ENCODE measurements around the gene COX4I2. TPM values are rescaled to one million over a fixed set of nuclear protein-coding genes. Genes with fewer than 3 reads are reported as not detected.
"Not testable (repeated sequence)": the region's sequence is repeated elsewhere in the genome, so short reads cannot be mapped to it uniquely, and the experiment has no call there.

Gene COX4I2
- 1 to 10 TPM in 3 of 6 donors, under 1 TPM in 1, not detected in 2; 0.64 to 2.8 (median 1.4) TPM for polyA plus RNA-seq (ENCODE audit: low read depth in 6 of 6)

DNA sequence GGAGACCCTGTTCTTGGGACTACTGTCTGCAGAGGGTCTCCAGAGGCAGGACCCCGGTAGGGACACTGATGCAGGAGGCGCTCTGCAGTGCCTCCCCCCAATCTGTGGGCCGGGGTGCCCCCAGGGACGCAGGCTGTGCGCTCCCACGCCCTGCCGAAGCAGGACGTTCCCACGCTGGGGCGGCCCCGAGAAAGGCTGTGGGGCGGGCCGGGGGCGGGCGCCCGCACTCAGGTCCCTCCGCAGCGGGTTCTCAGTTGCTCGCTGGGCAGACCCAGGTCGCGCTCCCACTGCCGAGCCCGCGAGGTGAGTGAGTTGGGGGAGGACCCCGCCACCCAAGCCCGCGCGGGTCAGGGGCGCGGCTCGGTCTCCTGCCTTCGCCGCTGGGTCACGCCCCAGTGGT, at the start of gene COX4I2:
Gene COX4I2, plus strand, starts transcription at position 253 of the 400 bp plus-strand sequence. CDS start 1,106 bp downstream, outside the sequence.
- DNase-seq: no peak
- Mint-ChIP-seq H3K27ac (peak within 1 kb of the TSS in 3 of 6 donors; percentile 79 to 86 (median 81)), H3K4me1 (peaks cover 0 to under 1% (median 0%) of the 10 kb centered on the region in 3 donors), H3K9me3 (no peaks in the 10 kb centered on the region), H3K36me3 (no peaks in the 10 kb centered on the region), H3K27me3 (peaks cover 0 to 18% (median 14%) of the 10 kb centered on the region in 3 donors), H3K4me3 (peak within 1 kb of the TSS in 1 of 8 donors; percentile 22)
- ATAC-seq (ENCODE audit: low read depth in 2 of 2): no peak

DNA sequence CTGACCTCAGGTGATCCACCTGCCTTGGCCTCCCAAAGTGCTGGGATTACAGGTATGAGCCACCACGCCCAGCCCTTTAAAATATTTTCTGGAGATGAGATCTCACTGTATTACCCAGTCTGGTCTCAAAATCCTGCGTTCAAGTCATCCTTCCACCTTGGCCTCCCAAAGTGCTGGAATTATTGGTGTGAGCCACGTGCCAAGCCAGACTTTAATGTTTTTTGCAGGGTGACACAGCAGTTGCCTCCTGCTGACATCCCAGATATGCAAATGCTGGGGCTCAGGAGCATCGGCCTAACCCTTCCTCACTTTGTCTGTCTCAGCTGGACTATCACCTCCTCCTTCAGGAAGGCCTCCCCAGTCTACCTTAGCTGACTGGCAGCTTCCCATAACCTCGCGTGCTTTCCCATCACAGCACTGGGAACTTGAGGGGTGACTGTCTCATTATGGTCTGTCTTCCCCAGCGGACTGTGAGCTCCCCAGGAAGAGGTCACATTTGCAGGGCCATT, 46.9 kb upstream of the COX4I2 start:
- Mint-ChIP-seq H3K36me3 (no peaks in the 10 kb centered on the region), H3K27me3 (peaks cover 13 to 24% (median 17%) of the 10 kb centered on the region in 3 donors), H3K27ac (no peak overlapping the region), H3K9me3 (no peaks in the 10 kb centered on the region), H3K4me1 (peaks cover 8 to 10% (median 9%) of the 10 kb centered on the region in 3 donors), H3K4me3 (no peak overlapping the region)
- DNase-seq (no peak), ATAC-seq (ENCODE audit: low read depth in 2 of 2) (no peak)

DNA sequence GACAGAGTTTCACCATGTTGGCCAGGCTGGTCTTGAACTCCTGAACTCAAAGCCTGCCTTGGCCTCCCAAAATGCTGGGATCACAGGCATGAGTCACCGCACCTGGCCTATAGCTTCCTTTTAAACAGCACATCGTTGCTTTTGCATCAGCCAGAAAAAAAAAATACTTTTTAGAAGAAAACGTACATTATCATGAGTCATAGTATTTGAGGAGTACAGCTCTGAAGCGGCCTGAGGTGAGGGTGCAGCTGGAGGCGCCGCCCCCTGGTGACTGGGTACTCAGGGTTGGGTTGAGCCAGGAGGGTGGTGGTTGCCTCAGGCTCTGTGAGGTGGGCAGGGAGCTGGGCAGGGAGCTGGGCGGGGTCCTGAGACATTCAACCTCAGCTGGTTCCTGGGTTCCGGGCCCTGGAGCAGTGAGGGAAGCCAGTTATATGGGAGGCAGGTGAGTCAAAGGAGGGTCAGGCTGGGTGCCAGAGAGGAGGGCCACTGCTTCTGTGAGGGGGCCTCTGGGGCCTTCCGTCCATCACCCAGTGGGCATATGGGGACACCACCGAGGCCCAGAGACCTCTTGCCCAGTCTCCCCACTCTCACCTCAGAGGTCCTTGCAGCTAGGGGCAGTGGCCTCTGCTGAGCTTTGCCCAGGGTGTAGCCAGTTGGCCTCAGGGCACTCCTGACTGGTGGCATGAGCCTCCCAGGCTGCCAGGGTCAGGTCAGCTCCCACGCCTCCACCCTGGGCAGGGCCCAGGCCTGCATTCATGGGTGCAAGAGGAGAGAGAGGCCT, 44.3 kb upstream of the COX4I2 start:
- DNase-seq (no peak), ATAC-seq (ENCODE audit: low read depth in 2 of 2) (no peak)
- Mint-ChIP-seq H3K4me1 (peaks cover under 1 to 3% (median 1%) of the 10 kb centered on the region in 3 donors), H3K27ac (no peak overlapping the region), H3K4me3 (no peak overlapping the region), H3K27me3 (peaks cover 5 to 11% (median 8%) of the 10 kb centered on the region in 3 donors), H3K9me3 (no peaks in the 10 kb centered on the region), H3K36me3 (no peaks in the 10 kb centered on the region)

DNA sequence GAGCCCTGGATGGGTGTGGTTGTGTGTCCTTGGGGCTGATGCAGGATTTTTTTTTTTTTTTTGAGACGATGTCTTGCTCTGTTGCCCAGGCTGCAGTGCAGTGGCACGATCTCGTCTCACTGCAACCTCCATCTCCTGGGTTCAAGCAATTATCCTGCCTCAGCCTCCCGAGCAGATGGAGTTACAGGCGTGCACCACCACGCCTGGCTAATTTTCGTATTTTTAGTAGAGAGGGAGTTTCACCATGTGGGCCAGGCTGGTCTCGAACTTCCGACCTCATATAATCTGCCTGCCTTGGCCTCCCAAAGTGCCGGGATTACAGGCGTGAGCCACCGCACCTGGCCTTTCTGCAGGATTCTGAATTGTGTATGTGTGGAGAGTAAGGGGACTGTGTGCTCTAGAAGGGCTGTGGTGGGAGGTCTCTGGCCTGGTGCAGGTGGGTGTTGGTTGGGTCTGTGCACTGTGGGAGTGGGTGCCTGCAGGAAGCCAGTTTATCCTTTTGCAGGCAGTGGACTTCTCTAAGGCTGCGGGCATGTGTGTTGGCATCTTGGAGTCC, 43.6 kb upstream of the COX4I2 start:
- Mint-ChIP-seq H3K36me3 (no peaks in the 10 kb centered on the region), H3K27ac (no peak overlapping the region), H3K9me3 (no peaks in the 10 kb centered on the region), H3K4me3 (no peak overlapping the region), H3K27me3 (peaks cover 0 to 6% (median 3%) of the 10 kb centered on the region in 3 donors), H3K4me1 (no peaks in the 10 kb centered on the region)
- ATAC-seq (ENCODE audit: low read depth in 2 of 2) (no peak), DNase-seq (no peak)

DNA sequence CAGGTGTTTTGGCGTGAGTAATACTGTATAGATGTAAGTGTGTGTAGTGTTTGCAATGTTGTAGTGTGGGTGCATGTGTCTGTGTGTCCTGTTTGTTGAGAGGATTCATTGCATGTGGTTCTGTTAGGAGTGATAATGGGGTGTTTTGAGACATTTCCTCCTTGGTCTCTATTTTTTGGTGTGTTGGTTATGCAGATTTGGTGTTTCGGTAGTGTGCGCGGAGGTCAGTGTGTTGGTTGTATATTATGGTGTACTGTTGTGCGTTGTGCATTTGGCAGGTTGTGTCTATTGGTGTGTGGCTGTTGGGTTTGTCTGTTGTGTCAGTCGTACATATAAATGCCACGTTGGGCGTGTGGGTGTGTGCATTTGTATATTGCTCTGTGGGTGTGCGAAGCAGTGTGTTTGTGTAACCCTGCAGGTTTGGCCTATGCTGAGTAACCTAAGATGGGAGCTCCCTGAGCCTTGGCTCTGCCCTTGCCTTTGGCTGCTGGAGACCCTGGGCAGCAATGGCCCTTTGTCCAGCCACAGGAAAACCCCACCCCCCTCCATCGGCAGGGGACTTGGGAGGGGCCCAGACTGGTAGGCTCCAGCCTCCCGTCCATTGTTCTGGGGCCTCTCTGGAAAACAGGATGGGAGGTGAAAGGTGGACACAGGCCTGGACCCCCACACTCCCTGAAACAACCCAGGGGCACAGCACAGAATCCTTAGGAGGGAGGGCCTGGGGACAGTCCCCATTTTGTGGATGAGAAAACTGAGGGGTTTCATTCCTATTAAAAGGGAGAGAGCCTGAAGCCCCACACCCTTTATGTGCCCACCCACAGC, 42.9 kb upstream of the COX4I2 start:
- H3K4me3 Mint-ChIP-seq: no peak overlapping the region
- ATAC-seq (ENCODE audit: low read depth in 2 of 2): no peak
- no peak for DNase-seq
- no peak overlapping the region for H3K27ac Mint-ChIP-seq
- no peaks in the 10 kb centered on the region for H3K4me1 Mint-ChIP-seq
- H3K9me3 Mint-ChIP-seq: no peaks in the 10 kb centered on the region
- H3K36me3 Mint-ChIP-seq: no peaks in the 10 kb centered on the region
- H3K27me3 Mint-ChIP-seq: peaks cover 0 to 6% (median 3%) of the 10 kb centered on the region in 3 donors

DNA sequence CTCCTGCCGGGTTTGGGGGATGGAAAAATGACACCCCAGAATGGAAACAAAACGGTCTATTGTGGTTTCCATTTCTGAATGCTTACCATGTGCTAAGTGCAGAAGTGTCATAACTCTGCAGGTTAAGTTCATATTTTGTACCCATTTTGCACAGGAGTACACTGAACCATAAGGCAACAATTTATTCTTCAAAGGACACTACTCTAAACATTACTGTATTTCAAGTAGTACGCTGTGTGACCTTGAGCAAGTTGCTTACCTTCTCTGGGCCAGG, 42.4 kb upstream of the COX4I2 start:
- Mint-ChIP-seq H3K27ac (no peak overlapping the region), H3K4me1 (no peaks in the 10 kb centered on the region), H3K36me3 (no peaks in the 10 kb centered on the region), H3K9me3 (no peaks in the 10 kb centered on the region), H3K27me3 (peaks cover 0 to 6% (median 3%) of the 10 kb centered on the region in 3 donors), H3K4me3 (no peak overlapping the region)
- no peak for DNase-seq
- ATAC-seq (ENCODE audit: low read depth in 2 of 2): no peak

DNA sequence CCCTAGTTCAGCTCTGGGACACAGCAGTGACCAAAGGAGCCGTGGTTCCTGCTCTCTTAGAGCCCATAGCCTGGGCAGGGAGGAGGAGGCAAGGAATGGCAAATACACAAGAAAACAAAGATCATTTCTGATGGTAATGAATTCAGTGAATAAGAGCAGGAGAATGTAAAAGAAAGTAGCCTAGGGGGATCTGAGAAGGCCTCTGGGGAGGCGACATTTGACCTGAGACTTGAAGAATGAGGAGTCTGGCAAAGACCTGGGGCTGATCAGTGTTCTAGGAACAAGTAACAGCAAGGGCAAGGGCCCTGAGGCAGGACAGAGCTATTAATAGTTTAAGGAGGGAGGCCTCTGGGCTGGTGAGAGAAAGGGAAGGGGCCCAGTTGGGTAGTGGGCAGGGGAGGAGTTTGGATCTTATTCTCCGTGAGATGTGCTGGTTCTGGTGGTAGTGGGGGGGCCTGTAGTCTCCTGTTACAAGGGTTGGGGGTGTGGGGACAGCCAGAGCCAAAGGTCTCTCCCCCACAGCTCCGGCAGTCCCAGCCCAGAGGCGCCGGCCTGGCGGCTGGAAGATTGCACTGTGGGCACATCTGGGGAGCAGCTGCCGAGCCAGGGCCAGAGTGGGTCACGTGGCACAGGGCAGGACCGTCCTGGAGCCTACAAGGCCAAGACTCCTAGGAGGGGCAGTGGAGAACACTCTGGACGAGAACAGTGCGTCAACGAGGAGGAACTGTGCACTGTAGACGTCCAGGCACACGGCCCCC, 41.9 kb upstream of the COX4I2 start:
- Mint-ChIP-seq H3K4me3 (no peak overlapping the region), H3K27ac (no peak overlapping the region)
- ATAC-seq (ENCODE audit: low read depth in 2 of 2): no peak

DNA sequence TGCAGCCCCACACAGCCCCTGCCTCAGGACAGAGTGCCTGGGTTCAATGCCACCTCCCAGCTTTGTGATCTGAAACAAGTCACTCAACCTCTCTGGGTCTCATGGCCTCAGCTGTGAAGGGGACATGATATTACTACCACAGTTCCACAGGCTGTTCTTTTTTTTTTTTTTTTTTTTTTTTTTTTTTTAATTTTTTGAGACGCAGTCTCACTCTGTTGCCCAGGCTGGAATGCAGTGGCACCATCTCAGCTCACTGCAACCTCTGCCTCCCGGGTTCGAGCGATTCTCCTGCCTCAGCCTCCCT, 41.3 kb upstream of the COX4I2 start:
- DNase-seq; ATAC-seq (ENCODE audit: low read depth in 2 of 2); H3K27ac Mint-ChIP-seq; H3K36me3 Mint-ChIP-seq; H3K4me1 Mint-ChIP-seq; H3K4me3 Mint-ChIP-seq; H3K9me3 Mint-ChIP-seq: not testable (repeated sequence)
- peaks cover 0 to 11% (median 3%) of the 10 kb centered on the region in 3 donors for H3K27me3 Mint-ChIP-seq

More for the DNA sequence above, 41.9 kb upstream of the COX4I2 start:
- H3K4me1 Mint-ChIP-seq: no peaks in the 10 kb centered on the region
- DNase-seq: no peak
- no peaks in the 10 kb centered on the region for H3K9me3 Mint-ChIP-seq
- H3K27me3 Mint-ChIP-seq: peaks cover 0 to 11% (median 3%) of the 10 kb centered on the region in 3 donors
- H3K36me3 Mint-ChIP-seq: no peaks in the 10 kb centered on the region

DNA sequence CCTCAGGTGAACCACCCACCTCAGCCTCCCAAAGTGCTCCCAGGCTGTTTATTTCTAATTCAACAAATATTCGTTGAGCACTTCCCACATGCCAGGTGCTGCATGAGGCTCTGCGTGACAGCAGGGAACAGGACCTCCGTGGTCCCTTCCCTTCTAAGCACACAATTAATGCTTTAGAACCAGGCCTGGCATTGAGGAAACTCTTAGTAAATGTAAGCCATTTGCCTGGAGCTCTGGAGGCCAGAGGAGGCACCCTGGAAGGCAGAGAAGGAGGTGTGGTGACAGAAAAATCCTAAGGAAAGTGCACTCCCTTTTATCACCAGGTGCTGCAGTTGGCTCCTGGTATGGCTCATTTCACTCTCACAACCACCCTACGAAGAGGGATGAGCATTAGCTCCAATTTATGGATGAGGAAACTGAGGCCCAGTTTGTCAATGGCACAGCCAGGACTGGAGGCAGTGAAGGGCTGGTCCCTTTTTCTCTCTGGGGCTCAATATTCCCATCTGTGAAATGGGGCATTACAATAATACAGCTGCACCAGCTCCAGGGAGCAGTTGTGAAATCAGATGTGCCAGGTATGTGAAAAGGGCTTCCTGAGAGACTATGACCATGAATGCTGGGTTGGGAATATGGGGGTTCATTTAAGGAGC, 40.8 kb upstream of the COX4I2 start:
- DNase-seq (no peak), ATAC-seq (ENCODE audit: low read depth in 2 of 2) (no peak)
- H3K27ac Mint-ChIP-seq: no peak overlapping the region
- H3K4me1 Mint-ChIP-seq: no peaks in the 10 kb centered on the region
- H3K9me3 Mint-ChIP-seq: no peaks in the 10 kb centered on the region
- H3K27me3 Mint-ChIP-seq: peaks cover 0 to 11% (median 3%) of the 10 kb centered on the region in 3 donors
- H3K36me3 Mint-ChIP-seq: no peaks in the 10 kb centered on the region
- no peak overlapping the region for H3K4me3 Mint-ChIP-seq

DNA sequence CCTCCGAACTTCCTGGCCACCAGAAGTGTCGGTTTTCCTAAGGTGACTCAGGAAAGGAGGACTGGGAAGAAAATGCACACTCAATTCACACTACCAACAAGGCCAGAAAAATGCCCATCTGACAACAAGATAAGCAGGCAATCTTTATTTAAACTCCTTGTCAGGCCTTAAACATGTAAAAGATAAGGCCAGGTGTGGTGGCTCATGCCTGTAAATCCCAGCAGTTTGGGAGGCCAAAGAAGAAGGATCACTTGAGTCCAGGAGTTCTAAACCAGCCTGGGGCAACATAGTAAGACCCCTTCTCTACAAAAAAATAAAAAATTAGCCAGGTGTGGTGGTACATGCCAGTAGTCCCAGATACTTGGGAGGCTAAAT, 40.2 kb upstream of the COX4I2 start:
- no peaks in the 10 kb centered on the region for H3K4me1 Mint-ChIP-seq
- peaks cover 3 to 14% (median 4%) of the 10 kb centered on the region in 3 donors for H3K27me3 Mint-ChIP-seq
- no peak overlapping the region for H3K4me3 Mint-ChIP-seq
- DNase-seq (no peak), ATAC-seq (ENCODE audit: low read depth in 2 of 2) (no peak)
- H3K9me3 Mint-ChIP-seq: no peaks in the 10 kb centered on the region
- no peak overlapping the region for H3K27ac Mint-ChIP-seq
- H3K36me3 Mint-ChIP-seq: no peaks in the 10 kb centered on the region

DNA sequence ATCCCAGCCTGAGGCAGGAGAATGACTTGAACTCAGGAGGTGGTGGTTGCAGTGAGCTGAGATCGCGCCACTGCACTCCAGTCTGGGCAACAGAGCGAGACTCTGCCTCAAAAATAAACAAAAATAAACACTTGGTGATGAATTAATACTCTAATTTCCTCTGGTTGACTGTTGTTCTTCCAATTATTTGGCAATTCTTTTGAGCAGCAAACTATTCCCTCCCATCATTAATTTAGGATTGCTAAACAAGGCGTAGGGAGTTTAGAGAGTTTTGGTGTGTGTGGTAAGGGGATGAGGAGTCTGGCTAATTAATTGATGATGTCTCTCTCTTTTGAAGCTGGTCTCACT, 35.3 kb upstream of the COX4I2 start:
- Mint-ChIP-seq H3K9me3 (no peaks in the 10 kb centered on the region), H3K27ac (peak overlapping the region in 3 of 6 donors; percentile 15 to 62 (median 19)), H3K36me3 (no peaks in the 10 kb centered on the region), H3K4me3 (peak overlapping the region in 2 of 8 donors; percentile 23 to 24), H3K27me3 (peaks cover 26 to 38% (median 28%) of the 10 kb centered on the region in 3 donors), H3K4me1 (peaks cover 12 to 28% (median 27%) of the 10 kb centered on the region in 3 donors)
- DNase-seq: no peak
- ATAC-seq (ENCODE audit: low read depth in 2 of 2): no peak

DNA sequence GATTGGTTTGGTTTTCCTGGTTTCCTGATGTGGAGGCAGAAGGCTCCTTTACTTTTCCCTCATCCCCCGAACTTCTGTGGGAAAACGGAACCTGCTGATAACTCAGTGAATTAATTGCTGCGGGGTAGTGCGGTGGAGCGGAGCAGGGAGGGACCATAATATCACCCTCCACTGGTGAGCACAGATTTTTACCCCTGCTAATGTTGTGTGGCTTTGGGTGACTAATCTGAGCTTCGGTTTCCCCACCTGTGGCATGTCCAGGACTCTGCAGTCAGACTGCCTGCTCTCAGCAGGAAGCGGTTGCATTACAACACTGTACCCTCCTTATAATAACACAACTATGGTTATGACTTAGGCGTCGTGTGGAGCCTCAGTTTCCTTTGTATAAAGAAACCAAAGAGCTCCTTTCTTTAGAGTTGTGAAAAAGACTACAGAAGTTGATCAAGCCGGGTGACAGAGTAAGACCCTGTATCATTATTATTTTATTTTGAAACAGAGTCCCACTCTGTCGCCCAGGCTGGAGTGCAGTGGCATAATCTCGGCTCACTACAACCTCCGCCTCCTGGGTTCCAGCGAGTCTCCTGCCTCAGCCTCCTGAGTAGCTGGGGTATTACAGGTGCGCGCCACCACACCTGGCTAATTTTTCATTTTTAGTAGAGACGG, 34.8 kb upstream of the COX4I2 start:
- DNase-seq (no peak), ATAC-seq (ENCODE audit: low read depth in 2 of 2) (no peak)
- H3K36me3 Mint-ChIP-seq: no peaks in the 10 kb centered on the region
- peak overlapping the region in 5 of 6 donors; percentile 3 to 62 (median 21) for H3K27ac Mint-ChIP-seq
- H3K27me3 Mint-ChIP-seq: peaks cover 31 to 42% (median 33%) of the 10 kb centered on the region in 3 donors
- peaks cover 12 to 28% (median 27%) of the 10 kb centered on the region in 3 donors for H3K4me1 Mint-ChIP-seq
- no peaks in the 10 kb centered on the region for H3K9me3 Mint-ChIP-seq
- H3K4me3 Mint-ChIP-seq: peak overlapping the region in 6 of 8 donors; percentile 20 to 87 (median 44)
